ENCODE results near the gene LIN7C.
A peak's percentile ranks its signal among the peaks of the same experiment; 100 is the strongest.

Gene LIN7C

DNA sequence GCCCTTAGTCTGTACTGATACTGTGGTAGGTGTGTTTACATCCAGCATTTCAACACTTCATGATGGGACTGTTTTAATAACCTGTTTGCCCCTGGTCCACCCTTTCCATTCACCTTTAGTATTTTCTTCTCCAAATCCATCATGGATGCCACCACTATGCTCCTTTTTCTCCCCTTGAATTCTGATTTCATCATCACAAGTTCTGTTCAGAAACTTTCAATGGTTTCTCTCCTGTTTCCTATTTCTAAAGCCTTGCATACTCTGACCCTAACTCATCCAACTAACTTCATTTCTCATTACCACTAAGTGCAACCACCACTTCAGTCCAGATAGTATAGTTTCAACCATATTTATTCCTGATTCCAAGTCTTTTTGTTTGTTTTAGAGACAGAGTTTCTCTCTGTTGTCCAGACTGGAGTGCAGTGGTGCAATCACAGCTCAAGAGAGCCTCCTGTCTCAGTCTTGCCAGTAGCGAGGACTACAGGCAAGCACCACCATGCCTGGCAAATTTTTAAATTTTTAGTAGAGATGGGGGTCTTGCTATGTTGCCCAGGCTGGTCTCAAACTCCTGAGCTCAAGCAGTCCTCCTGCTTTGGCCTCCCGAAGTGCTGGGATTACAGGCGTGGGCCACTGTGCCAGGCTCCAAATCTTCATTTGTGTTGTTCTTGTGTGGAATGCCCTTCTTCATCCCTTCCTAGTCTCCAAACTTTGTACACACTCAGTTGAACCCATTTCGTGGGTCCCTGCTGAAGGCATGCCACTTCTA lies 1.2 kb upstream of the LIN7C start:
- no peak for DNase-seq

DNA sequence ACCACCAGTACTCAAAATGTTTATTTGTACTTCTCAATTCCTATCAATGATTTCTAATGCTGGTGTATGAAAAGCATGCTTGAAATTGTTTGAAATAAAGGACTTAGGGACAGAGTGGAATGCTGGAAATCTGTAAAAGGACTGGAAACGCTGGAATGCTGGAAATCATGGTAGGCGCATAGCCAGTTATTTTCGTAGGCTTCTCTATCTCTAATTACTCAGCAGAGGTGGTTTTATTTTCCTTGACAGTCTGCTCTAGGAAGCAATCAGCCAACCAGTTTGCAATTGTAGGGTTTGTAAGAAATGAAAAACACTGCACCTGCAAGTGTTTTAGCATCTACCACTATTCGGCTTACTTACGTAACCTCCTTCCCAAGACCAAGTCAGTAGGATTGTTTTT lies 788 bp downstream of the LIN7C start:
- DNase-seq: no peak

DNA sequence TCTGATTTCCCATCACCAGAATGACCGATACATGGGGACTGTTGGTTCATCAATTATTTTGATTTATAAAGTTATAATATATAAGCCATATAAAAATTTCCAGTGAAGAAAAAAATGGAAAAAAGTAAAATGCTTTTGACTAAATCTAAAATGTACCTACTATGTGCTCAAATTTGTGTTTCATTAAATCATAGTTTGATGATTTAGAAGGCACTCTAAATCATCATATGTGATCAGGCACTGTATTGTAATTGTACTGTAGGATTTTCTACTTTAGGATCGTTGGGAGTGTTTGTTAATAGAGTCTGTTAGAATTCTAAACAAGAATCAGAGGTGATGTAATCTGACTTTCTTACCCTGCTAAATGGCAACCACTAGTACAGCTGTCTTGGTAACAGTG lies 2.4 kb downstream of the LIN7C start:
- no peak for DNase-seq

DNA sequence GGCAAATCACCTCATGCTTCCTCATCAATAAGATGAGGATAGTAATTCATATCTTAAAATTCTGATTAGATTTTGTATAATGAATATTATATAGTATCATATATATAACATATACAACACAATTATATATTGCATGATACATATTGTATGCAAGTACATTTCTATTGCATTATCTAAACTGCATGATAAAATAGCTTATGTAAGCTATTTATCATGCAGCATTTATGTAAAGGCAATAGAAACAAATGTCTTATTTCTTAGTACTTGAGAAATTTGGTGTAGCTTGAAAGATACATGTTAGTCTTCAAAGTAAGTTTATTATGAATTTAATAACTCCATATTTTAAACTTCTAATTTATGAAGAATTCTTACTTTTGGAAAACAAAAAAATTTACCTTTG lies 5.5 kb downstream of the LIN7C start:
- no peak for DNase-seq

DNA sequence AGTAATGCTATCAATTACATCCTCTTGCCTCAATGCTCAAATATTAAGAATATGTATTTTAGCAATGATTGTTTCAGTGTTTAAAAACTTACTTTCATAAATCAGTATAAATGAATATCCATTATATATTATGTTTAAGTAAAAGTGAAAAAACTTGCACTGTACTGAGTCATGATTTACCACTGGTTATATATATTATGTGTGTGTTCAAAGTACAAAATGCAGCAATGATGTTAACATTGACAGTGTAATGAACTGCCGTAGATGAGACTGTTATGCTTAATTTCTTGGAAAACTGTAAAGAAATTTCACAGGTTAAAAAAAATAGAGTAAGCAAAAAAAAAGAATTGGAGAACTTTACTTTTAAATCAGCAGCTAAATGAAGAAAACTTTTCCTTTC lies 8.7 kb downstream of the LIN7C start:
- no peak for DNase-seq

DNA sequence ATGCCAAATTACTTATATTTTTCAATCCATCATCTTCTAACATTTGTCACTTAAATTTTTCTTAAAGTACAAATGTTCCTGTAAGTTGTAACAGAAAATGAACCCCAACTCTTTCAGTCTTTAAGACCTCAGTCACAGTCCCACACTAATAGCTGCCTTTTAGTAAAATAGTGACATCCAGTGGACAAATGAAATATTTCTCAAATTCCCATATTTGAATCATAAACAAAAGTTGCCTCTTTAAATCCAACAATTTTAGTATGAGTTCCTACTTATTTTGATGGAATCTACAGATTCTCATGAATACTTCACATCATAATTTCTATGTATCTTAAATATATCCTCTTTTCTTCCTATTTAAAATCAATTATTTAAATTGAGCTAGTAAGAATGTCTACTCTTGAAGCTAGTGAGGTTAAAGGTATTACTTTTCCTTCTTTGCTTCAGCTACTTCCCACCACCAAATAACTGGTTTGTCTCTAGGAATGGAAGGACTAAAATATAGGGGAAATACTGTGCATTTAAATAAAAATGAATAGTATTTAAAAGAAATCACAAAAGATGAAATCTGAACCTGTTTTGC lies 9.2 kb downstream of the LIN7C start:
- DNase-seq: no peak

DNA sequence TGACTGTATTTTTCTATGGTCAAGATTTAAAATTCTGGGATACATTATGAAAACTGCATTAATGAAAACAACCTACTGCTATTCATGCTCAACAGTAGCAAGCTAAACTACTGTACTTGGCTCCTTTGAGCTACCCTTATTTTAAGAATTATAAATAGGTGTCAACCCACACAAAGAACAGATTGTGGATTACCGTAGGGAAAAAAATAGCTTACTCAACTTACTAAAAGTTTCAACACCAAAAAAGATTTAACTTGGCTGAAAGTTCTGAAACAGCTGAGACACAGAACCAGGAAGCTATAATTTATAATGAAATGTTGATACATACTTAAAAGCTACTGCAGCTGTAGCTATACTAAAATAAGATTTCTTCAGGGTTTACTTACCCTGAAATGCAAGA lies 10.1 kb downstream of the LIN7C start:
- no peak for DNase-seq

DNA sequence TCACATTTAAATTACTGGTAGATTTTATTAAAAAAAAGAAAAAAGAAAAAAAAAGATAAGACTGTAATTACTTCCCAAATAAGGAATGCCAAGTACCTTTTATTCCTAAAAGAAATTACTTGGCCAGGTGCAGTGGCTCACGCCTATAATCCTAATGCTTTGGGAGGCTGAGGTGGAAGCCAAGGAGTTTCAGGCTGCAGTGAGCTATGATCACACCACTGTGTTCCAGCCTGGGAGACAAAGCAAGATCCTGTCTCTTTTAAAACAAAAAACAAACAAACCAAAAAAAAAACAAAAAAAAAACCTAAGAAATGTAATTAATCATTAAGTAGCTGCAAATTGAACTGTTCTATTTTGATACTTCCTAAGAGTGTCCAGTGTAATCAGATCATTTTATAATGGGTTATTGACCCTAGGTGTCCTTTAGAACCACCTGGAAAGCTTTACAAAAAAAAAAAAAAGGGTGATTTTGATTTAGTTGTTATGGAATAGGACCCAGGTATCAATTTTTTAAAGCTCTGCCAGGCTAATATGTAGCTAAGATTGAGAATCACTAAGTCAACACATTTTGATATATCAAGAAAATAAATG lies 10.8 kb downstream of the LIN7C start:
- no peak for DNase-seq

DNA sequence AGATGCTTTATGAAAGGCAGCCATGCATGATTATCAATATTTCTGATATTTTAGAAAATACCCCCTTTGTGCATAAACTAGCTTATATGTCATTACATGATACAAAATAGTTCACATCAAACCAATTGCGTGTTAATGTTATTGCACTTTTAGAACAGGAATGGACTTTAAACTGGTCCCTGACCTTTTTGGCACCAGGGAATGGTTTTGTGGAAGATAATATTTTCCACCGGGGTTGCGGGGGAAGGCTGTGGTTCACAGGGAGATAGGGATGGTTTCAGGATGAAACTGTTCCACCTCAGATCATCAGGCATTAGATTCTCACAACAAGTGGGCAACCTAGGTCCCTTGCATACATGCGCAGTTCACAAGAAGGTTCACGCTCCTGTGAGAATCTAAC lies 17.5 kb downstream of the LIN7C start:
- DNase-seq: no peak

DNA sequence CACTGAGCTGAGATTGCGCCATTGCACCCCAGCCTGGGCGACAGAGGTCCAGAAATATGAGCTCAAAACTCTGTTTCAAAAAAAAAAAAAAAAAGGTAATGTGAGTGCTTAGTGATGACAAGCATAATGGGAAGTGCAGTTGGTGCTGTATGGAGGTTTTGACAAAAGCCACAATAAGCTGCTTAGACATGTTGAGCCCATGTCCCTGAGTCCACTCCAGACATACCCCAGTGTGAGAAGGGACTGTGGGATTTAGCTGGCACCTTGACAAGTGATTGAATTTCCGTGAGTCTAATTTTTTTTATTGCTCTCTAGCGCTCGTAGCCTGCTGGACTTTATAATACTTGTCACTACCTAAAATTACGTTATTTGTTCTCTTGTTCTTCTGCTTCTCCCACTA lies 18.9 kb downstream of the LIN7C start:
- no peak for DNase-seq

DNA sequence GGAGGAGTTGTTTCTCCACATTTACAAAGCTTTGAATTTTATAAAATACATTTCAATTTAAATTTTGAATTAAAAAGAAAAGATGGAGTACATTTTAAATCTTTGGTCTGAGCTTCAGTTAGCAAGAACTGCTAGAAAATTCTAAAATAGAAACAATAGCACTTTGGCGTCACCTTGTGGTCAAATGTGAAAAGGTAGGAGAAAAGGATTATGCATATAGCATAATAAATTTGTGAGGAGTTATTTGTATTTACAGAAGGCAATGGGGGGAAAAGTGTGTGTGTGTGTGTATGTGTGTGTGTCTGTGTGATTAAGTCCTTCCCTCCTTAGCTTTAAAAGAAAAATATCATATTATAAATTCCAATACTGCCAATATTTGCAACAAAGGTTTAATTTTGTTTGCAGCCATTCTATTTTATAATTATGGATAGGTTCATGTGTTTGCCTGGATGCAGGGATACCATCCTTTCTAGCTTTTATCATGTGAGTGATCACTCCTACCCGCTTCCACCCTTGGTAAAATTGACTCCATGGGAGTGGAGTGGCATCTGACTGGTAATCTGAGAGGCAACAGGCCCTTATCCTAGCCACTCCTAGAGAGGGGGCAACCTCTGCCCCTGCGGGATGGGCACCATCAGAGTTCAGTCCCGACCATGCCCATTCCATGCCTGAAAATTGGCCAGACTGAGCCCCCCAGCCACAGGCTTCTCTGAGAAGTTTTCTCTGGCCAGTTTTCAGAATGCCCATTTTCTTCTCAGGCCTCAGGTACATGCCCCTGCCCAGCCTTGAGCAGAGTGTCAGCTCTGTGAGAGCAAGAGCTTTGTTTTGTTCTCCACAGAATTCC lies 20.4 kb downstream of the LIN7C start:
- peak; percentile 53 for DNase-seq

DNA sequence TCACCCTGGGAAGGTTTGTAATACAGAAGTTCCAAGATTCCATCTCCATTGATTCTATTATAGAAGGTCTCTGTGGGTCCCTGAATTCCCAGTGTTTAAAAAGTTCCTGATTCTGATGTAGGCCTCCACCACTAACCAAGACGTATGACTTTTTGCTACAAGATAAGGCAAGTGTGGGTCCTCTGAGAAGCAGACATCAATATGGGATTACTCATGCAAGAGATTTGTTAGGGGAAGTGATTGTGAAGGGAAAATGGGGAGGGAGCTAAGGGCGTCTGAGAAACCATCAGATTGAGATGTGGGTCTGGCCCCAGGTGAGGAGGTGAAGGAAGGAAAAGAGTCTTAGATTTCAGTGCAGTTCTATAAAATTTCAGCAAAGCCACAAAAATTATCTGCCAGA lies 23.8 kb downstream of the LIN7C start:
- DNase-seq: no peak

DNA sequence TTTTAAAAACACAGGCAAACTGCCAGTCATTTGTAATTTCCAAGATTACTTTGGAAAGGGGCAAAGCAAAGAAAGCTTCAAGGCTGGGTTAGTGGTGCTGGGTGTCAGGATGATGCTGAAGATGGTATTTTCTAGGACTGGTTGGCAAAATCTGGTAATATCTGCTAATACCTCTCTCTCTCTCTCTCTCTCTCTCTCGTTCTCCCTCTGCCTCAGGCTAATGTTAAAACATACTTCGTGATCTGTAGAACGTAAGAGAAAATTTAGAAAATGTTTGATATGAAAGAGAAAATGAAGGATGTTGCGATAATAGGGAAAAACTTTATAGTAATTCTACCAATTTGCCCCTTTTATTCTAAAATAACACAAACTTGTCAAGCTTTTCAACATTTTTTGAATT lies 24.6 kb downstream of the LIN7C start:
- no peak for DNase-seq

DNA sequence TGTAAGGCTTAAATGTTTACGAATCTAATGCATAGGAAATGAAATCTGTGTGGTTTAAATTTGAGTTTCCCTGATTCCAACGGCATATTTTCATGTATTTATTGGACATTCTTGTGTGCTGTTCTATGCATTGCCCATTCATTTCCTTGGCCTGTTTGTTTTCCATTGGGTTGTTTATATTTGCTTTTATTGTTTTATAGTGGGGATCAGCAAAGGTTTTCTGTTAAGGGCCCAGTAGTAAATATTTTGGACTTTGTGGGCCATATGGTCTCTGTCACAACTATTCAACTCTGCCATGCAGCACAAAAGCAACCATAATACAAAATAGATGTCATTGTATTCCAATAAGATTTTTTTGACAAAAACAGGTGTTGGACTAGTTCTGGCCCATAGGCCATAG lies 28.7 kb downstream of the LIN7C start:
- DNase-seq: no peak

DNA sequence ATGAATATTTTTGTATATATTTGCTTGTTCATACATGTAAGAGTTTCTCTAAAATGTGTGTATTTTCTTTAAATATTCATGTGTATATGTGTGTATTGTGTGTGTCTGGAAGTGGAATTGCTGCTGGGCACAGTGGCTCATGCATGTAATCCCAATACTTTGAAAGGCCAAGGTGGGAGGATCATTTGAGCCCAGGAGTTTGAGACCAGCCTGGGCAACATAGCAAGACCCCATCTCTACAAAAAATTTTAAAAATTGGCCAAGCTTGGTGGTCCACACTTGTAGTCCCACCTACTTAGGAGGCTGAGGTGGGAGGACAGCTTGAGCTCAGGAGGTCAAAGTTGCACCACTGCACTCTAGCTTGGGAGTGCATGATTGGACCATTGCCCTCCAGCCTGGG lies 29.3 kb downstream of the LIN7C start:
- no peak for DNase-seq

DNA sequence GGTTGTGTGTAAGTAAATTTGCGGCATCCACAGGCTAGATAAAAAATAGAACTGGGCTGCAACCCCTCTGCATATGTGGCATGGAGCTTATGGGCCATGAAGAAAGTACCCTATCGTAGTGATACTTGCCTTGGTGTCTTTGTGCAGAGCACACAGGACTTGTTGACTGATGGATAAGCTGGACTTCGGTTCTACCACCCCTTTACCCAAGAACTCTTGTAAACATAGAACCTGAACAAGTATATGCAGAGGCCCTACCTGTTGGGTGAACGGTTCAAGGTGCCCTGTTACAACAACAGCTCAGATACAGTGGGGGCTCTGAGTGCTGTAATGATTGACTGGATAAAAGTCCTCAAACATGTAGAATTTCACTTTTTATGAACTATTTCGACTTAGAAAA lies 30.9 kb downstream of the LIN7C start:
- no peak for DNase-seq

DNA sequence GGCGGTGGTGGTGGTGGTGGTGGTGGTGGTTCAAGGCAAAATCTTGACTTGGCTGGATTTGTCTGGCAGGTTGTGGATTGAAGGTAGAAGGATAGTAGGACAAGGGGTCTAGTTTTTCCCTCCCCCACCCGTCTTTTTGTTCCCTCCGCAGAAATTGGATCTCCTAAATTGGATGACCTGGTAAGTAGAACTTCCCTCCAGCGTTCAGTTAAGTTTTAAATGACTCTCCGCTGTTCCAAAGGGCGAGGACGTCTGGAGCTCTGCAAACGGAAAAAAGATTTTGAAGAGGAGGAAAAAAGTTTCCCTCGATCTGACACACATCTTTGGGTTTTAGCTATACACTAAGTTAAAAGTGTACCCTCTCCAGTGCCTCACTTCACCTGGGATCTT lies 33.6 kb downstream of the LIN7C start:
- no peak for DNase-seq

DNA sequence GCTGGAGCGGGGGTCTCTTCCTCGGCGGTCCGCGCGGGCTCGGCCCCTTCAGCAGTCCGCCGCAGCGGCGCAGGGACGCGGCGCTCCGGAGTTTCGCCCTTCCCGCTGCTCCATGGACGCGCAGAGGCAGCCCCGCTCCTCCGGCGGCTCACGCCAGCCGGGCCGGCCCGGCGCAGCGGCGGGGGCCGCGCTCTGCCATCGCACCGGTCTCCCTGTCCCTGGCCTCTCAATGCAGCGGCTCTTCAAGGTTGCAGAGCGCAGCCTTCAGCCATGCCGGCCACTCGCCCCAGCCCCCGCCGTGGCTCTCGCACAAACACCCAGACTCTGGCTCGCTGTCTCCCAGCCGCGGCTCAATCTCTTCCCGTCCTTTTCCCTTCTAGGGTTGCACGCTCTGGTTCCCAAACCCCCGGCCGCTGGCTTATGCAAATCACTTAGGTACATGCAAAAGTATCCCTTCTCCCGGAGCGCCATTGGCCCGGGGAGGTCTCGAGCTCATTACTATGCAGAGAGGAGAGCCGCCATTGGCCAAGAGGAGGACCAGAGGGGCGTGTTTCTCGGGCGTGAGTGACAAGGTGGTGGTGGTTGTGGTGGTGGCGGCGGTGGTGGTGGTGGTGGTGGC lies 34.1 kb downstream of the LIN7C start, which contains the start of gene LGR4:
LGR4 (minus strand) TSS at position 393 of the 619 bp plus-strand sequence. CDS start 488 bp downstream, outside the sequence.
- peak; percentile 95 for DNase-seq

DNA sequence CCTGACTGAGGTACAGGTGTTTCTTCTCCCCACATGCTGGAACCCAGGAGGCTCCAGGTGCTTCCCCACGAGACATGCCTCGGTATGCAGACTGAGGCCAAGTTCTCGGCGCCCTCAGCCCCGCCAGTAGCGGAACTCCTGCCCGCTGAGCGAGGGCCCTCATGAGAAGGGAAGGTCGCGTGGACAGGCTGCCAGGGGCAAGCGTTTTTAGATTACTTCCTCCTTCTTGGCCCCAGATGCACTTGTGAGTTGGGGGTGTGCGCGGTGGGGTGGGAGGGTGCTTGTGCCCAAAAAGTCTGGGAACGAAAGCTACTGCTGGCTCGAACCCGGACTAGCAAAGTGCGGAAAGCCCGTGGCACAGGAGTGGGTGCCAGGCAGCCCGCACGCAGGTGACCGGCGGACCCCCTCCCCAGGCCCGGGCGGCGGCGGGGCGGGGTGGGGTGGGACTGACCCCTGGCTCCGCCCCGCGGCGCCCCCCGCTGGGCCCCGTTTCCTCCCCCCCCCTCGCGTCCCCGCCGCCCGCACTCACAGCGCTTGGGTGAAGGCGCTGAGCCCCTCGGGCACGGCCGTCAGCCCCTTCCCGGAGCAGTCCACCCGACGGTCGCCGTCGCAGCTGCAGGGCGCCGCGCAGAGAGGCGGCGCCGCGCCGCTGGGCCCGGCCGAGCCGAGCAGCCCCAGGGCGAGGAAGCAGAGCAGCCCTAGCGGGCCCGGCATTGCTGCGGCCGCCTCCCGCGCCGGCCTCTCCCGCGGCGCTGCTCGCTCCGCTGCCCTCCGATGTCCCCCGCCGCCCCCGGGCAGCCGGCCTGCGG lies 34.8 kb downstream of the LIN7C start:
- DNase-seq: no peak

DNA sequence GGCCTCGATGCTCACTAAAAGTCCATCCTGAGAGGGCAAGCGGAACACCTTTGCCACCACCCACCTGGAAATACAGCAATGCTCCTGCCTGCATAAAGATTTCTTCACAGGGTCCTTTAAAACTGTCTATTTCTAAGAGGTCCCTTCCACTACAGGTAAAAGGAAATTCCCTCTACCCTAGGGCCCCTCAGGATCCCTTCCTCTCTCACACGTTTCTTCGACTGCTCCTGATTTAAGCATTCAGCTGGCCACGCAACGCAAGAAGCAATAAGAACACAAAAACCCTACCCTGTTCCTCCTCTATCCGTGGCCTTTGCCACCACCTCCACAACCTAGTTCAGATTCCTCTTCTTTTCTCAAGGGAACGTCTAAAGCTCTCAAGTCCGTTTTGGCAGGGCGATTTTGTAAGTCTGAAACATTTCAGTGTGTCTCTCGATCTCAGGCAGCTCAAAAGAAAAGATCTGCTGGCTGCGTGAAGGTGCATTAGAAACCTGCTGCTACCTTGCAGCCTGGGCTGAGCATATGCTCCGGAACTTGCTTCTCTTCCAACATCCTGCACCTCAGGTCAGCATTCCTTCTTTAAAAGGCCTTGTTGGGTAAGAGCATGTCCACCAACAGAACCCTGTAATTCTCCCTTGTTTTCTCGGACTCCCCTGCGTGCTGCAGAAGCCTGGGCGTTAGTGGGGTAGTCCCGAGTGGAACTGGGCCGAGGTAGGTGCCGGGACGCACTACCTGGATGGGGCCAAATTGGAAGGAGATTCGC lies 35.6 kb downstream of the LIN7C start:
- no peak for DNase-seq

DNA sequence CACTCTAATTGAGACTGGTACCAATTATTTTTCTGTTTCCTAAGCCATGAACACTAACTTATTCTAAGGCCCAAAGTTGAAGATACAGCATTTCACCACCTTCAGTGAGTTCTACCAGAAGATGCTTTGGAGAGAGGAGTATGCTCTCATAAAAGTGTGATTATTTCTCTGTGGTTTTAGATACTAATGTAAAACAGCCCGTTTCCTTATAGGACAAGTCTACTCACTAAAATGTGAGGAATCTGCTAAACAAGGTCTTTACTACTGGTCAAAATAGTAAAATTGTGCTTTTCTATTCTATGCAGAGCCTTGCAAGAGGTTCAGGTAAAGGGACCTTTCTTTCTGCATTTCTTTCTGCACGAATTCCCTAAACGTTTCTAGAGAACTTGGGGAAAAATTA lies 36.4 kb downstream of the LIN7C start:
- no peak for DNase-seq
